NCI-H1436 (cell line): ENCODE data around the gene STAB2.
"Not testable (repeated sequence)": the region's sequence is repeated elsewhere in the genome, so short reads cannot be mapped to it uniquely, and the experiment has no call there.

Experiments
- DNase-seq: peaks from one replicate; lab custom pipeline; 2025; lab: John Stamatoyannopoulos, UW

The STAB2 gene

GRCh38 chr12:103808239-103808880, 221.3 kb downstream of the STAB2 start:
- DNase-seq: no peak

- DNase-seq: no peak
These were observed 222.1 kb downstream of the STAB2 start for GRCh38 chr12:103809154-103809553.

GRCh38 chr12:103809639-103810038, 222.6 kb downstream of the STAB2 start:
- DNase-seq: not testable (repeated sequence)

GRCh38 chr12:103810111-103810510, 223.0 kb downstream of the STAB2 start:
- DNase-seq: no peak

- no peak for DNase-seq
These were observed 224.7 kb downstream of the STAB2 start for GRCh38 chr12:103811791-103812190.

GRCh38 chr12:103812789-103813188, 225.7 kb downstream of the STAB2 start:
- DNase-seq: no peak

GRCh38 chr12:103813426-103813825, 226.4 kb downstream of the STAB2 start:
- DNase-seq: no peak

- DNase-seq: no peak
These were observed 226.9 kb downstream of the STAB2 start for GRCh38 chr12:103813949-103814348.

GRCh38 chr12:103814436-103814835, 227.4 kb downstream of the STAB2 start:
- no peak for DNase-seq
